ENCODE measurements around the gene EGLN2. TPM values are rescaled to one million over a fixed set of nuclear protein-coding genes. Genes with fewer than 3 reads are reported as not detected.
A peak's percentile ranks its signal among the peaks of the same experiment; 100 is the strongest.

Gene EGLN2
- total and polyA plus RNA-seq, 2 of the 4 experiments (the other 2 are of a cell fraction), result 54.1 to 60.2 TPM

- in situ Hi-C loops (cut with MboI; ENCODE audit: low sequenced_read_pairs) (no loop called here), intact Hi-C loops (cut with micrococcal nuclease) (loop anchor here (5.0 kb wide), 2 partner anchors 46 to 81 kb away; partner anchors contain the start of genes ACTMAP, COQ8B, ITPKC and SNRPA), dilution Hi-C loops (cut with HindIII; ENCODE audit: low sequenced_read_pairs, unreplicated experiment) (no loop called here)
- peak; percentile 13 for ATAC-seq (ENCODE audit: low read depth)
- peak overlapping the region; percentile 55 for H3K4me3 ChIP-seq (ENCODE audit: insufficient read depth, low read depth, low read length)
- H2BK5ac ChIP-seq (ENCODE audit: low read depth, low read length, poor library complexity, severe bottlenecking), result peak overlapping the region; percentile 57
- H3K27ac ChIP-seq (ENCODE audit: insufficient read depth, low read length), result peak overlapping the region; percentile 47
- H2BK15ac ChIP-seq (ENCODE audit: low read depth, low read length), result peak overlapping the region; percentile 30; the same call in 1 of the 3 replicates
- H3K18ac ChIP-seq (ENCODE audit: low read depth, low read length), result peak overlapping the region; percentile 27
- H3K9me3 ChIP-seq (ENCODE audit: control insufficient read depth, insufficient read depth, low read length), result no peaks in the 10 kb centered on the region
- no TSS peak for BruUV-seq (replicated peaks)
- no peaks in the 10 kb centered on the region for H3K27me3 ChIP-seq (ENCODE audit: control insufficient read depth, insufficient read depth, low read length)
- H4K91ac ChIP-seq (ENCODE audit: insufficient read depth, low read depth, low read length), result peak overlapping the region; percentile 43
- peak overlapping the region; percentile 88 for H2AFZ ChIP-seq (replicated peaks; ENCODE audit: low read length, poor library complexity)
- peak overlapping the region; percentile 58 for H3K9ac ChIP-seq (ENCODE audit: low read depth, low read length)
- peak overlapping the region; percentile 67 for H3K14ac ChIP-seq (replicated peaks; ENCODE audit: low read depth, low read length)
- peak overlapping the region; percentile 23; the same call in 1 of the 2 replicates for H2BK120ac ChIP-seq (ENCODE audit: low read depth, low read length)
- POLR2A ChIA-PET (ENCODE audit: unreplicated experiment), result interaction anchor here (1.0 kb wide), 1 partner anchor 21 kb away, joined by 8 read pairs; the partner anchor contains the start of gene RAB4B
- TF ChIP-seq CTCF (conservative IDR thresholded peaks at IDR 0.05; ENCODE audit: low read depth, low read length) (peak; percentile 47), CEBPB (IDR thresholded peaks at IDR 0.05; ENCODE audit: low read depth, low read length) (no peak), RCOR1 (IDR thresholded peaks at IDR 0.05; ENCODE audit: insufficient replicate concordance, low read length) (no peak), CHD1 (IDR thresholded peaks at IDR 0.05; ENCODE audit: low read depth, low read length) (0 out of 2 replicates have a peak, but pooled peaks have one; percentile 5), SMC3 (IDR thresholded peaks at IDR 0.05; ENCODE audit: low read depth, low read length) (peak; percentile 9; the same call in 1 of the 2 replicates), RFX5 (IDR thresholded peaks at IDR 0.05; ENCODE audit: low read depth, low read length) (no peak)
- peak overlapping the region; percentile 73 for H2AK9ac ChIP-seq (replicated peaks; ENCODE audit: low read depth, low read length, poor library complexity)
- peak overlapping the region; percentile 54 for H3K56ac ChIP-seq (ENCODE audit: extremely low read depth, insufficient read depth, low read length)
- H3K23ac ChIP-seq (ENCODE audit: low read depth, low read length), result peak overlapping the region; percentile 68
- H4K8ac ChIP-seq (ENCODE audit: low read depth in 2 of 2, low read length in 2 of 2), result peak overlapping the region; percentile 49 to 67; a peak in 3 of 4 replicates
- peaks cover 34% of the 10 kb centered on the region for H4K20me1 ChIP-seq (ENCODE audit: insufficient read depth, low read length)
- peaks cover 28% of the 10 kb centered on the region for H3K4me1 ChIP-seq (ENCODE audit: control insufficient read depth, insufficient read depth, low read length)
- peak overlapping the region; percentile 61 for H3K4ac ChIP-seq (ENCODE audit: low read depth, low read length)
- DNase-seq, result peak; percentile 23
- peaks cover 24% of the 10 kb centered on the region for H3K9me1 ChIP-seq (ENCODE audit: insufficient read depth, low read length)
- no peak overlapping the region for H2BK20ac ChIP-seq (ENCODE audit: low read depth, low read length)
- CTCF ChIA-PET, result interaction anchor here (0.6 to 1.1 kb wide), 4 partner anchors 9 to 47 kb away, joined by 3 read pairs; partner anchors contain the start of genes ACTMAP and SNRPA
- peak overlapping the region; percentile 39 for H4K5ac ChIP-seq (ENCODE audit: low read depth, low read length)
- H2AK5ac ChIP-seq (ENCODE audit: low read depth, low read length), result peak overlapping the region; percentile 50; the same call in 1 of the 2 replicates
- H3K4me2 ChIP-seq (ENCODE audit: low read depth, low read length), result peak overlapping the region; percentile 83
- peaks cover 4 to 43% of the 10 kb centered on the region in 2 experiments; a peak in 3 of 4 replicates for H3K79me1 ChIP-seq (ENCODE audit: low read depth in 1 of 2, low read length in 2 of 2)
- peaks cover 23% of the 10 kb centered on the region for H3K36me3 ChIP-seq (ENCODE audit: control insufficient read depth, insufficient read depth, low read length)
- WGBS, 2 experiments (ENCODE audit: extremely low coverage in 2 of 2, insufficient read length in 1 of 2), result 27% methylated on average over 6 of the region's 28 CpGs; no CpG with 5 or more reads in 1 of the 2 experiments
Observed at GRCh38 chr19:40797963-40798682, 868 bp upstream of the EGLN2 start.
